ENCODE results near the gene UHMK1.

DNA sequence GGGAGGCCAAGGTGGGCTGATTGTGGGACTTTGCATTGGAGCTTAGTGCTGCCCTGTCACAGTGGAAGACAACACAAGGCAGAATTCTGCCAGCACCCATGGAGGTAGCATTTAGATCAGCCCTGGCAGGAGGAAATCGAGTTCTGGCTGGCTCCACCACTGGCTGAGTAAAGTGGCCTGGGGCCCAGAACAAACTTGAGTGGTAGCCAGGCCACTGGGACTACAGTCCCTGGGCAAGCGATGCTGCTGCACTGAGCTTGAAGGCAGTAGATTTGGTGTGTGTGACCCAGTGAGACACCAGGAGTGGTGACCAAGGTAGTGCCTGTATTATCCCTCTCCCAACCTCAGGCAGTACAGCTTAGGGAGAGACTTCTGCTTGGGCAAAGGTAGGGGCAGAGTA is 22.5 kb upstream of the UHMK1 start:
- TF ChIP-seq, protein P1, sequence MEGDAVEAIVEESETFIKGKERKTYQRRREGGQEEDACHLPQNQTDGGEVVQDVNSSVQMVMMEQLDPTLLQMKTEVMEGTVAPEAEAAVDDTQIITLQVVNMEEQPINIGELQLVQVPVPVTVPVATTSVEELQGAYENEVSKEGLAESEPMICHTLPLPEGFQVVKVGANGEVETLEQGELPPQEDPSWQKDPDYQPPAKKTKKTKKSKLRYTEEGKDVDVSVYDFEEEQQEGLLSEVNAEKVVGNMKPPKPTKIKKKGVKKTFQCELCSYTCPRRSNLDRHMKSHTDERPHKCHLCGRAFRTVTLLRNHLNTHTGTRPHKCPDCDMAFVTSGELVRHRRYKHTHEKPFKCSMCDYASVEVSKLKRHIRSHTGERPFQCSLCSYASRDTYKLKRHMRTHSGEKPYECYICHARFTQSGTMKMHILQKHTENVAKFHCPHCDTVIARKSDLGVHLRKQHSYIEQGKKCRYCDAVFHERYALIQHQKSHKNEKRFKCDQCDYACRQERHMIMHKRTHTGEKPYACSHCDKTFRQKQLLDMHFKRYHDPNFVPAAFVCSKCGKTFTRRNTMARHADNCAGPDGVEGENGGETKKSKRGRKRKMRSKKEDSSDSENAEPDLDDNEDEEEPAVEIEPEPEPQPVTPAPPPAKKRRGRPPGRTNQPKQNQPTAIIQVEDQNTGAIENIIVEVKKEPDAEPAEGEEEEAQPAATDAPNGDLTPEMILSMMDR (IDR thresholded peaks at IDR 0.05; ENCODE audit: insufficient read depth, low read depth, low read length), result no peak
- no peak for TF ChIP-seq EZH2 (IDR thresholded peaks at IDR 0.05; ENCODE audit: insufficient read depth, low read length)

All from astrocyte (in vitro differentiated cells and primary cell).